GM13977 (cell line): ENCODE results near the gene L3MBTL4.

Experiments
- DNase-seq: peaks from one replicate; pipeline ENCODE4 v3.0.0; 2012; ENCODE audit warnings: low spot score
- CTCF ChIP-seq: IDR thresholded peaks from 2 replicates; pipeline ENCODE4 v1.5.1; 2012; ENCODE audit warnings: mild to moderate bottlenecking, control low read depth; ENCODE audit not compliant: insufficient read depth; ENCODE audit errors: extremely low read depth, missing control alignments
- in situ Hi-C: fragments of 300-500 bp; cut with MboI; formaldehyde crosslinking; loops from one replicate; pipeline ENCODE4 v1.12.0; 2022; ENCODE audit warnings: low sequenced_read_pairs, low pct_unique_long_range_greater_than_20kb, mixed read lengths, inconsistent platforms; ENCODE audit not compliant: unreplicated experiment

The L3MBTL4 gene

GRCh38 chr18:6107794-6108193 lies 306.9 kb downstream of the L3MBTL4 start:
- DNase-seq = no peak
- no peak for TF ChIP-seq CTCF
- in situ Hi-C loops = no loop called here

GRCh38 chr18:6106091-6106685 lies 308.5 kb downstream of the L3MBTL4 start:
- in situ Hi-C loops = no loop called here
- TF ChIP-seq CTCF = no peak
- DNase-seq = no peak

- in situ Hi-C loops = no loop called here
- no peak for TF ChIP-seq CTCF
- DNase-seq = no peak
Measured at GRCh38 chr18:6103741-6104140, 311.0 kb downstream of the L3MBTL4 start.

- in situ Hi-C loops = no loop called here
Measured at GRCh38 chr18:6096730-6097129, 318.0 kb downstream of the L3MBTL4 start.

GRCh38 chr18:6088432-6088831 lies 326.3 kb downstream of the L3MBTL4 start:
- no peak for TF ChIP-seq CTCF
- no peak for DNase-seq
- in situ Hi-C loops = no loop called here

More at GRCh38 chr18:6096730-6097129, 318.0 kb downstream of the L3MBTL4 start:
- TF ChIP-seq CTCF = no peak
- DNase-seq = no peak

GRCh38 chr18:6086731-6087130 lies 328.0 kb downstream of the L3MBTL4 start:
- no peak for DNase-seq
- in situ Hi-C loops = no loop called here
- no peak for TF ChIP-seq CTCF
